HEK293 (cell line): ENCODE measurements around the gene XKR7.

Source experiments
- IKZF3 ChIP-seq: fragments of 450-650 bp; IDR thresholded peaks from 2 replicates; pipeline ENCODE4 v1.5.0; 2018; ENCODE audit warnings: missing biosample characterization, mild to moderate bottlenecking, missing genetic modification characterization, moderate library complexity
- REST ChIP-seq: fragments of 450-650 bp; formaldehyde crosslinking; IDR thresholded peaks from 2 replicates; pipeline ENCODE4 v1.5.1; 2016; ENCODE audit warnings: missing biosample characterization, missing genetic modification characterization
- TSHZ1 ChIP-seq: fragments of 450-650 bp; formaldehyde crosslinking; IDR thresholded peaks from 2 replicates; pipeline ENCODE4 v1.5.1; 2016; ENCODE audit warnings: missing biosample characterization, missing genetic modification characterization, borderline replicate concordance
- ZNF10 ChIP-seq: fragments of 450-650 bp; formaldehyde crosslinking; IDR thresholded peaks from 2 replicates; pipeline ENCODE4 v1.5.1; 2017; ENCODE audit warnings: missing biosample characterization, missing genetic modification characterization
- ZNF274 ChIP-seq, 2 experiments: fragments of 200-500 bp in 1 of 2; fragments of 450-650 bp in 1 of 2; sonication (Bioruptor generic) in 1 of 2; formaldehyde crosslinking in 1 of 2; IDR thresholded peaks; 2 replicates each; pipeline versions ENCODE4 v1.5.1 to v1.6.1; 2014 to 2016; ENCODE audit warnings: borderline replicate concordance in 1 of 2, inconsistent platforms in 1 of 2, low read length in 1 of 2, missing biosample characterization in 1 of 2, missing genetic modification characterization in 1 of 2
- ZNF350 ChIP-seq: fragments of 450-650 bp; formaldehyde crosslinking; IDR thresholded peaks from 2 replicates; pipeline ENCODE4 v1.5.0; 2017; ENCODE audit warnings: missing biosample characterization, mild to moderate bottlenecking, missing genetic modification characterization
- ZNF362 ChIP-seq: fragments of 450-650 bp; formaldehyde crosslinking; IDR thresholded peaks from 2 replicates; pipeline ENCODE4 v1.5.1; 2016; ENCODE audit warnings: missing biosample characterization, missing genetic modification characterization
- TF ChIP-seq, protein P1 (sequence below): fragments of 450-650 bp; formaldehyde crosslinking; IDR thresholded peaks from 2 replicates; pipeline ENCODE4 v1.5.1; 2016; ENCODE audit warnings: missing biosample characterization, missing genetic modification characterization
- TF ChIP-seq, protein P2 (sequence below): fragments of 450-650 bp; formaldehyde crosslinking; IDR thresholded peaks from 2 replicates; pipeline ENCODE4 v1.5.1; 2017; ENCODE audit warnings: missing biosample characterization, missing genetic modification characterization
- TF ChIP-seq, protein P3 (sequence below): fragments of 450-650 bp; formaldehyde crosslinking; IDR thresholded peaks from 2 replicates; pipeline ENCODE4 v1.5.1; 2016; ENCODE audit warnings: missing biosample characterization, missing genetic modification characterization, low read depth

GRCh38 chr20:32033316-32033715, 65.4 kb downstream of the XKR7 start:
- TF ChIP-seq REST (tag by site-specific recombination) (no peak), ZNF274 (IDR thresholded peaks at IDR 0.05; ENCODE audit: low read length) (no peak), ZNF274 (tag by site-specific recombination; IDR thresholded peaks at IDR 0.05; ENCODE audit: borderline replicate concordance) (no peak), TSHZ1 (tag by site-specific recombination) (no peak), ZNF362 (no peak), ZNF350 (tag by site-specific recombination) (no peak), ZNF10 (no peak), IKZF3 (tag by site-specific recombination) (no peak)
- TF ChIP-seq, protein P1, sequence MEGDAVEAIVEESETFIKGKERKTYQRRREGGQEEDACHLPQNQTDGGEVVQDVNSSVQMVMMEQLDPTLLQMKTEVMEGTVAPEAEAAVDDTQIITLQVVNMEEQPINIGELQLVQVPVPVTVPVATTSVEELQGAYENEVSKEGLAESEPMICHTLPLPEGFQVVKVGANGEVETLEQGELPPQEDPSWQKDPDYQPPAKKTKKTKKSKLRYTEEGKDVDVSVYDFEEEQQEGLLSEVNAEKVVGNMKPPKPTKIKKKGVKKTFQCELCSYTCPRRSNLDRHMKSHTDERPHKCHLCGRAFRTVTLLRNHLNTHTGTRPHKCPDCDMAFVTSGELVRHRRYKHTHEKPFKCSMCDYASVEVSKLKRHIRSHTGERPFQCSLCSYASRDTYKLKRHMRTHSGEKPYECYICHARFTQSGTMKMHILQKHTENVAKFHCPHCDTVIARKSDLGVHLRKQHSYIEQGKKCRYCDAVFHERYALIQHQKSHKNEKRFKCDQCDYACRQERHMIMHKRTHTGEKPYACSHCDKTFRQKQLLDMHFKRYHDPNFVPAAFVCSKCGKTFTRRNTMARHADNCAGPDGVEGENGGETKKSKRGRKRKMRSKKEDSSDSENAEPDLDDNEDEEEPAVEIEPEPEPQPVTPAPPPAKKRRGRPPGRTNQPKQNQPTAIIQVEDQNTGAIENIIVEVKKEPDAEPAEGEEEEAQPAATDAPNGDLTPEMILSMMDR (tag by site-specific recombination) = no peak
- TF ChIP-seq, protein P2, sequence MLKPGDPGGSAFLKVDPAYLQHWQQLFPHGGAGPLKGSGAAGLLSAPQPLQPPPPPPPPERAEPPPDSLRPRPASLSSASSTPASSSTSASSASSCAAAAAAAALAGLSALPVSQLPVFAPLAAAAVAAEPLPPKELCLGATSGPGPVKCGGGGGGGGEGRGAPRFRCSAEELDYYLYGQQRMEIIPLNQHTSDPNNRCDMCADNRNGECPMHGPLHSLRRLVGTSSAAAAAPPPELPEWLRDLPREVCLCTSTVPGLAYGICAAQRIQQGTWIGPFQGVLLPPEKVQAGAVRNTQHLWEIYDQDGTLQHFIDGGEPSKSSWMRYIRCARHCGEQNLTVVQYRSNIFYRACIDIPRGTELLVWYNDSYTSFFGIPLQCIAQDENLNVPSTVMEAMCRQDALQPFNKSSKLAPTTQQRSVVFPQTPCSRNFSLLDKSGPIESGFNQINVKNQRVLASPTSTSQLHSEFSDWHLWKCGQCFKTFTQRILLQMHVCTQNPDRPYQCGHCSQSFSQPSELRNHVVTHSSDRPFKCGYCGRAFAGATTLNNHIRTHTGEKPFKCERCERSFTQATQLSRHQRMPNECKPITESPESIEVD (tag by site-specific recombination) = no peak
- TF ChIP-seq, protein P3, sequence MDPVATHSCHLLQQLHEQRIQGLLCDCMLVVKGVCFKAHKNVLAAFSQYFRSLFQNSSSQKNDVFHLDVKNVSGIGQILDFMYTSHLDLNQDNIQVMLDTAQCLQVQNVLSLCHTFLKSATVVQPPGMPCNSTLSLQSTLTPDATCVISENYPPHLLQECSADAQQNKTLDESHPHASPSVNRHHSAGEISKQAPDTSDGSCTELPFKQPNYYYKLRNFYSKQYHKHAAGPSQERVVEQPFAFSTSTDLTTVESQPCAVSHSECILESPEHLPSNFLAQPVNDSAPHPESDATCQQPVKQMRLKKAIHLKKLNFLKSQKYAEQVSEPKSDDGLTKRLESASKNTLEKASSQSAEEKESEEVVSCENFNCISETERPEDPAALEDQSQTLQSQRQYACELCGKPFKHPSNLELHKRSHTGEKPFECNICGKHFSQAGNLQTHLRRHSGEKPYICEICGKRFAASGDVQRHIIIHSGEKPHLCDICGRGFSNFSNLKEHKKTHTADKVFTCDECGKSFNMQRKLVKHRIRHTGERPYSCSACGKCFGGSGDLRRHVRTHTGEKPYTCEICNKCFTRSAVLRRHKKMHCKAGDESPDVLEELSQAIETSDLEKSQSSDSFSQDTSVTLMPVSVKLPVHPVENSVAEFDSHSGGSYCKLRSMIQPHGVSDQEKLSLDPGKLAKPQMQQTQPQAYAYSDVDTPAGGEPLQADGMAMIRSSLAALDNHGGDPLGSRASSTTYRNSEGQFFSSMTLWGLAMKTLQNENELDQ = no peak
